Epithelial cell of proximal tubule (primary cell): ENCODE measurements around the gene OR7G2. TPM values are rescaled to one million over a fixed set of nuclear protein-coding genes. Genes with fewer than 3 reads are reported as not detected.
"Not testable (repeated sequence)": the region's sequence is repeated elsewhere in the genome, so short reads cannot be mapped to it uniquely, and the experiment has no call there.

Experiments used
- DNase-seq: peaks from one replicate; pipeline ENCODE4 v3.0.0-alpha.2; 2011; ENCODE audit warnings: low read depth
- H3K4me3 ChIP-seq: 2 replicates; pipeline ENCODE4 v1.5.1; 2011; ENCODE audit warnings: low read depth, mild to moderate bottlenecking, low read length
- total RNA-seq: library from RNA; depleted of rRNA; stranded (reverse); fragments of >200 nt; gene quantifications from 2 replicates; pipeline ENCODE4 v1.2.3, GENCODE V29; 2015
- TF ChIP-seq, protein P1 (sequence below): conservative IDR thresholded peaks from 2 replicates; pipeline ENCODE4 v1.5.1; 2012; ENCODE audit warnings: low read depth, mild to moderate bottlenecking, low read length

The OR7G2 gene
- total RNA-seq, 1 donor from 2014 or later = not detected

DNA sequence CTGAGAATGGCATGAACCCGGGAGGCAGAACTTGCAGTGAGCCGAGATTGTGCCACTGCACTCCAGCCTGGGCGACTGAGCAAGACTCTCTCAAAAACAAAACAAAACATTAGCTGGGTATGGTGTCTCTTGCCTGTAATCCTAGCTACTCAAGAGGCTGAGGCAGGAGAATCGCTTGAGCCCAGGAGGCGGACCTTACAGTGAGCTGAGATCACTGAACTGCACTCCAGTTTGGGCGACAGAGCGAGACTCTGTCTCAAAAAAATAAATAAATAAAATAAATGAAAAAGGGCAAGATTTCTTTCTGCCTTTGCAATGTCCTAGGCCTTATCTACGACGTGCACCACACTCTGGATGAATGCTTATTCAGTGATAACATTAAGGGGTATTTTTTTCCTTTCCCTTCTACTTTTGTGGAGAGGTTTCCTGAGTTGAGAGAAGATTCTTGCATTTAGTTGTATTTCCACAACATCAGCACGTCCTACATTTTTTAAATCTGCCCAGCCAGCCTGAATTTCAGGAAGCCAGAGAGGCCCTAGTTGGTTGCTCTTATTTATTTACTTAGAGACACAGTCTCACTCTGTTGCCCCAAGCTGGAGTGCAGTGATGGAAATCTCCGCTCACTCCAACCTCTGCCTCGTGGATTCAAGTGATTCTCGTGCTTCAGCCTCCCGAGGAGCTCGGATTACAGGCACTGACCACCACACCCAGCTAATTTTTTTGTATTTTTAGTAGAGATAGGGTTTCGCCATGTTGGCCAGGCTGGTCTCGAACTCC lies 46.5 kb downstream of the OR7G2 start:
- H3K4me3 ChIP-seq = no peak overlapping the region
- DNase-seq = no peak
- TF ChIP-seq, protein P1, sequence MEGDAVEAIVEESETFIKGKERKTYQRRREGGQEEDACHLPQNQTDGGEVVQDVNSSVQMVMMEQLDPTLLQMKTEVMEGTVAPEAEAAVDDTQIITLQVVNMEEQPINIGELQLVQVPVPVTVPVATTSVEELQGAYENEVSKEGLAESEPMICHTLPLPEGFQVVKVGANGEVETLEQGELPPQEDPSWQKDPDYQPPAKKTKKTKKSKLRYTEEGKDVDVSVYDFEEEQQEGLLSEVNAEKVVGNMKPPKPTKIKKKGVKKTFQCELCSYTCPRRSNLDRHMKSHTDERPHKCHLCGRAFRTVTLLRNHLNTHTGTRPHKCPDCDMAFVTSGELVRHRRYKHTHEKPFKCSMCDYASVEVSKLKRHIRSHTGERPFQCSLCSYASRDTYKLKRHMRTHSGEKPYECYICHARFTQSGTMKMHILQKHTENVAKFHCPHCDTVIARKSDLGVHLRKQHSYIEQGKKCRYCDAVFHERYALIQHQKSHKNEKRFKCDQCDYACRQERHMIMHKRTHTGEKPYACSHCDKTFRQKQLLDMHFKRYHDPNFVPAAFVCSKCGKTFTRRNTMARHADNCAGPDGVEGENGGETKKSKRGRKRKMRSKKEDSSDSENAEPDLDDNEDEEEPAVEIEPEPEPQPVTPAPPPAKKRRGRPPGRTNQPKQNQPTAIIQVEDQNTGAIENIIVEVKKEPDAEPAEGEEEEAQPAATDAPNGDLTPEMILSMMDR = no peak

DNA sequence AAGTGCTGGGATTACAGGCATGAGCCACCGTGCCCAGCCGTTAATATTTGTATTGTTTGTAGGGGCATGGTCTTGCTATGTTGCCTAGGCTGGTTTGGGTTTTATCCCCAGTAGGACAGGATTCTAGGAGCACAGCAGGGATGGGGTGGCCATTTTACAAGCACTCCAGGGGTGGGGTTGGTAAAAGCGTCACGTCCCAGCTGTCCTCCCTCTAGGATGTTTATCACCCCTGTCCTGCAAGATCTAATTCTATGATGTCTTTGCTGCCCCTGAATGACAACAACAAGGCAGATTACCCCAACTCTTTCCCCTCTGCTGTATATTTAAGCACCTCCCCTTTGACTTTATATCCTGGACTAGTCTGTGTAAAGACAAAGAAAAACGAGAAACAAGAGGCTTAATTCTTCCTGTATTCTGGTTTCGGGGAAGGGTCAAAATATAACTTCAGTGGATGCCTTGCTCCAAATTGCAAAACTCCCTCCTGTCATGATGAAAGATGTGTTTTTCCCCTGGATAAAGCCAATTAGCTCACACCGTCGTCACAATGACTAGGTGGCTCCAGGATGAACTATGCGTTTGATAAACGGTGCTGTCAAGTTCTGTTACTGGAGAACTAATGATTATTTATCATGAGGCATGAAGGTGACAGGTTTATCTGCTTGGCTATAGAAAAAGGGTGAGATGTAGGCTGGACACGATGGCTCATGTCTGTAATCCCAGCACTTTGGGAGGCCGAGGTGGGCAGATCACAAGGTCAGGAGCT lies 48.2 kb downstream of the OR7G2 start:
- H3K4me3 ChIP-seq = no peak overlapping the region
- TF ChIP-seq, protein P1 = no peak
- no peak for DNase-seq

DNA sequence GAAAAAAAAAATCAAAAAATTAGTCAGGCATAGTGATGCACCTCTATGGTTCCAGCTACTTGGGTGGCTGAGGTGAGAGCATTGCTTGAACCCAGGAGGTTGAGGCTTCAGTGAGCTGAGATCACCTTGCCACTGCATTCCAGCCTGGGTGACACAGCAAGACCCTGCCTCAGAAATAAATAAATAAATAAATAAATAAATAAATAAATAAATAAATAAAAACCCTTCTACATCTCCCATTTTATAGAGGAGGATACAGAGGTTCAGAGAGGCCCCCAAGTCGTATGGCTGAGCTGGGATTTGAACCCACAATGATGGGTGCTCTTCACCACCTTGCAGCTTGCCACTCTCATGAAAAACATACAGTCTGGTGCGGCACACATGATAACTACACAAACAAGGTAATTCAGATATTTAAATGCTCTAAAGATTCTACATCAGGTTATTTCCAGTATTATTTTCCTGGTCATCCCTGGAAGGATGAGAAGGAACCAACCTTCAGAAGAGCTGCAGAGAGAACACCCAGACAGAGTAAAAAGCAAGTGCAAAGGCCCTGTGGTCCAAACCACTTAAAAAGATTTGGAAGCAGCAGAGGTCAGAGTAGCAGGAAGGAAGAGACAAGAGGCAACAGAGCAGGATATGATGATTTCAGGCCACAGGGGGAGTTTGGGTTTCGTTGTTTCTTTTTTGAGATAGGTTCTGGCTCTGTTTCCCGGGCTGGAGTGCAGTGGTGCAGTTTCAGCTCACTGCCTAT lies 49.6 kb downstream of the OR7G2 start:
- TF ChIP-seq, protein P1 = no peak
- H3K4me3 ChIP-seq = no peak overlapping the region
- no peak for DNase-seq

DNA sequence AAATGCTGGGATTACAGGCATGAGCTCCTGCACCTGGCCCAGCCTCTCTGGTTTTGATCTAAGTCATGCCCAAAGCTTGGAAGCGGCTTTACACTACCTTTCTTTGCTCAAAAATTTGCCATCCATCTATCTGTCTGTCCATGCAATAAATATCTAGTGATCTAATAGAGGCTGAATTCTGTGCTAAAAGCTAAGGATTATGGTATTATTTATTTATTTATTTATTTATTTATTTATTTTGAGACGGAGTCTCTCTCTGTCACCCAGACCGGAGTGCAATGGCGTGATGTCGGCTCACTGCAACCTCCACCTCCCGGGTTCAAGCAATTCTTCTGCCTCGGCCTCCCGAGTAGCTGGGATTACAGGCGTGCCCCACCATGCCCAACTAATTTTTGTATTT lies 51.1 kb downstream of the OR7G2 start:
- DNase-seq, H3K4me3 ChIP-seq: not testable (repeated sequence)

DNA sequence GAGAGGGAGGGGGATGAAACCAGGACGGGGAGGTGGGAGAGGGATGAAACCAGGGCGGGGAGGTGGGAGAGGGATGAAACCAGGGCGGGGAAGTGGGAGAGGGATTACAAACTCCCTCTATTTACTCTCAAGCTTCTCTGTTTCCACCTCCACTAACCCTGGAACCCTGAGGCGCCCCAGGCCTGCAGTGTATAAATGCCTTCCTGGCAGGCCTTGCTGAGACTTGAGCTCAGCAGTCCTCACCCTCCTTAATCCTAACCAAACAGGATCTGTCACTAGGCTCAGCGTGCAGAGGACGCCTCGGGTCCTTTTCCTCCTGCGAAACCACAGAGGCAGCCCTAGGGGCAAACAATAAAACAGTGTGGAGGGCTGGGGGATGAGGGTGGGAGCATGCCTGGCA lies 52.5 kb downstream of the OR7G2 start:
- no peak overlapping the region for H3K4me3 ChIP-seq
- no peak for DNase-seq
- TF ChIP-seq, protein P1 = no peak

DNA sequence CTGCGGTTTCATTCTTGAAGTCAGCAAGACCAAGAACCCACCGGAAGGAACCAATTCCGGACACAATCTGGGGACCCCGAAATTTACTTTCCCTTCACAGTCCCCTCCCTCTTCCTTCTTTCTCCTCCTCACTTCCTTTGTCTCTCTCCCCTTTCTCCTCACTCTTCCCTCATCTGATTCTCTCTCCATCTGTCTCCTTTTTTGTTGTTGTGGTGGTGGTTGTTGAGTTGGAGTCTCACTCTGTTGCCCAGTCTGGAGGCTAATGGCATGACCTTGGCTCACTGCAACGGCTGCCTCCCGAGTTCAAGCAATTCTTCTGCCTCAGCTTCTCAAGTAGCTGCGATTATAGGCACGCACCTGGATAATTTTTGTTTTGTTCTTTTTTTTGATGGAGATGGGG lies 53.1 kb downstream of the OR7G2 start:
- TF ChIP-seq, protein P1 = no peak
- H3K4me3 ChIP-seq = no peak overlapping the region
- no peak for DNase-seq

DNA sequence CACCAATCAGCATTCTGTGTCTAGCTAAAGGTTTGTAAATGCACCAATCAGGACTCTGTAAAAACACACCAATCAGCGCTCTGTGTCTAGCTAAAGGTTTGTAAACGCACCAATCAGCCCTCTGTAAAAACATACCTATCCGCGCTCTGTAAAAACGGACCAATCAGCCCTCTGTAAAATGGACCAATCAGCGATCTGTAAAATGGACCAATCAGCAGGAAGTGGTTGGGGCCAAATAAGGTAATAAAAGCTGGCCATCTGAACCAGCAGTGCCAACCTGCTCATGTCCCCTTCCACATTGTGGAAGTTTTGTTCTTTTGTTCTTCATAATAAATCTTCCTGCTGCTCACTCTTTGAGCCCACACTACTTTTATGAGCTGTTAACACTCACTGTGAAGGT lies 53.6 kb downstream of the OR7G2 start:
- H3K4me3 ChIP-seq, DNase-seq: not testable (repeated sequence)
